Fibroblast of lung (primary cell): ENCODE results near the gene MAP3K7CL.

Source experiments
- EZH2 ChIP-seq: IDR thresholded peaks from 2 replicates; pipeline ENCODE4 v1.5.1; 2012; ENCODE audit warnings: low read length, control low read depth, mild to moderate bottlenecking; ENCODE audit errors: missing control alignments
- TF ChIP-seq, protein P1 (sequence below), 2 donors: IDR thresholded peaks in 1 of 2; conservative IDR thresholded peaks in 1 of 2; 1 replicate in 1 of 2; 2 replicates in 1 of 2; pipeline ENCODE4 v1.5.1; 2011 to 2012; ENCODE audit warnings: low read length in 2 of 2, control low read depth in 1 of 2, inconsistent platforms in 1 of 2, low read depth in 1 of 2, mild to moderate bottlenecking in 1 of 2

DNA sequence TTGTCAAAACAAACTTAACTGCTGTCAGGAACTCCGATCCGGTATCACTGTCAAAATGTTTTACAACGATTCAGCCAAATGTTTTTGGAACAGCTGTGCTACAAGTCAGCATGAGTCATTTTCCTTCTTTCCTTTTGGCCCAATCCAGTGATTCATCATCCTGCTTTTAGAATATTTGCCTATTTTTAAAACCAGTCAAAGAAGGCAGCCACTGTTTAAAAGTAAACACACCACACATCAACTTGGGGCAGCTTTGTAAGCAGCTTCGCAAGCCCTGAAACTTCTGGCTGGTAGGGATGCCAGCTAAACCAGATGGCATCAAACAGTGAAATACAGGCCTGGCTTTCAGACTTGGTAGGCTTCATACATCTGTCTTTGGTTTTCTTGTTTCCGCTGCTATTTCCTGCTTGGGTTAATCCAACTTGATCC is 14.9 kb downstream of the MAP3K7CL start:
- TF ChIP-seq, protein P1, sequence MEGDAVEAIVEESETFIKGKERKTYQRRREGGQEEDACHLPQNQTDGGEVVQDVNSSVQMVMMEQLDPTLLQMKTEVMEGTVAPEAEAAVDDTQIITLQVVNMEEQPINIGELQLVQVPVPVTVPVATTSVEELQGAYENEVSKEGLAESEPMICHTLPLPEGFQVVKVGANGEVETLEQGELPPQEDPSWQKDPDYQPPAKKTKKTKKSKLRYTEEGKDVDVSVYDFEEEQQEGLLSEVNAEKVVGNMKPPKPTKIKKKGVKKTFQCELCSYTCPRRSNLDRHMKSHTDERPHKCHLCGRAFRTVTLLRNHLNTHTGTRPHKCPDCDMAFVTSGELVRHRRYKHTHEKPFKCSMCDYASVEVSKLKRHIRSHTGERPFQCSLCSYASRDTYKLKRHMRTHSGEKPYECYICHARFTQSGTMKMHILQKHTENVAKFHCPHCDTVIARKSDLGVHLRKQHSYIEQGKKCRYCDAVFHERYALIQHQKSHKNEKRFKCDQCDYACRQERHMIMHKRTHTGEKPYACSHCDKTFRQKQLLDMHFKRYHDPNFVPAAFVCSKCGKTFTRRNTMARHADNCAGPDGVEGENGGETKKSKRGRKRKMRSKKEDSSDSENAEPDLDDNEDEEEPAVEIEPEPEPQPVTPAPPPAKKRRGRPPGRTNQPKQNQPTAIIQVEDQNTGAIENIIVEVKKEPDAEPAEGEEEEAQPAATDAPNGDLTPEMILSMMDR (conservative IDR thresholded peaks at IDR 0.05 in 1 of 2, IDR thresholded peaks at IDR 0.05 in 1 of 2; ENCODE audit: low read depth in 1 of 2, low read length in 2 of 2) = no peak
- TF ChIP-seq EZH2 = no peak
